Measurements from ENCODE around the gene PPP1R3E. TPM values are rescaled to one million over a fixed set of nuclear protein-coding genes. Genes with fewer than 3 reads are reported as not detected.

The PPP1R3E gene
- total and polyA plus RNA-seq, 2 of the 13 experiments (the other 11 are each of a cell fraction or from before 2014, with no cell fraction given), result 16.5 to 26.5 TPM

DNA sequence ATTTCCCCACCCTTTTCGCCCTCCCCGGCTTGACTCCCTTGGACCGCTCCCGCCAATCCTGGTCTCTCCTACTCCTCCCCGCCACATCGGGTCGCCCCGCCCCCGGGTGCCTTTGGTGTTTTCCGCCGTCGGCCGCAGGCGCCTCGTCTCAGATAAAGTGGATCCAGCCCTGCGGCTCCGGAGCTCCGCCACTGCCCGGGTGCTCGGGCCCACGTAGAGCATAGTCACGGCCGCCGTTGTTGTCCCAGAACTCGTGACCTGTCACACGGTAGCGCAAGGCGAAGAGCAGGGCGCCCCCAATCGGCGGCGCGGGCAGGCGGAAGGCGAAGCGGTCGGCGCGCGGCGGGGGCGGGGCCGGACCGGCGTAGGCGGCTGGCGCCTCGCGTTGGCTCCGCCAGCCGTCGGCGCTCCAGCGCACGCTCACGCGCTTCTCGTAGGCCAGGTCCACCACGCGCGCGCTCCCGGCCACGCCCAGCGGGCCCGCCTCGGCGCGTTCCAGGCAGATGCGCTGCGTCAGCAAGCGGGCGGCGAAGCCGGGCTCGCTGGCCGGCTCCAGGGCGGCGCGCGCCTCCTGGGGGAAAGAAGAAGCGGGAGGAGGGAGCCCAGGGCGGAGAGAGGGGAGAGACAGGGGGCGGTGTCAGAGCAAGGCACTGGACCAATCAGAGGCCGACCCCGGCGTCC, 1.2 kb downstream of the PPP1R3E start (continued):
- no peak for TF ChIP-seq ZNF207 (IDR thresholded peaks at IDR 0.05; ENCODE audit: borderline replicate concordance)
- TF ChIP-seq HOXA7 (CRISPR knock-in tag; IDR thresholded peaks at IDR 0.05), result no peak
- TF ChIP-seq KDM2A (CRISPR knock-in tag; IDR thresholded peaks at IDR 0.05; ENCODE audit: borderline replicate concordance, low read depth), result peak; percentile 94
- TF ChIP-seq FOXM1 (CRISPR knock-in tag; IDR thresholded peaks at IDR 0.05), result no peak
- peak; percentile 19; the same call in 1 of the 2 replicates for TF ChIP-seq ZNF609 (CRISPR knock-in tag; IDR thresholded peaks at IDR 0.05; ENCODE audit: borderline replicate concordance)
- TF ChIP-seq EZH2 (conservative IDR thresholded peaks at IDR 0.05; ENCODE audit: low read depth, low read length), result no peak
- TF ChIP-seq ELF3 (CRISPR knock-in tag; IDR thresholded peaks at IDR 0.05), result peak; percentile 99
- peak; percentile 89; the same call in 1 of the 2 replicates for TF ChIP-seq ZNF232 (CRISPR knock-in tag; IDR thresholded peaks at IDR 0.05; ENCODE audit: borderline replicate concordance)
- no peak for TF ChIP-seq REL (CRISPR knock-in tag; conservative IDR thresholded peaks at IDR 0.05)
- TF ChIP-seq ZNF180 (CRISPR knock-in tag; IDR thresholded peaks at IDR 0.05; ENCODE audit: borderline replicate concordance, low read depth), result no peak; the same call in 1 of the 2 replicates
- TF ChIP-seq ZNF143 (CRISPR knock-in tag; IDR thresholded peaks at IDR 0.05), result peak; percentile 43; the same call in 1 of the 2 replicates
- TF ChIP-seq HNF1A (IDR thresholded peaks at IDR 0.05; ENCODE audit: low read depth), result peak; percentile 50; the same call in 1 of the 2 replicates
- no peak for TF ChIP-seq HNF1A (CRISPR knock-in tag; IDR thresholded peaks at IDR 0.05; ENCODE audit: borderline replicate concordance)
- no peak; the same call in none of the 2 replicates for TF ChIP-seq ZKSCAN1 (IDR thresholded peaks at IDR 0.05; ENCODE audit: low read length)
- peak; percentile 93 for TF ChIP-seq ZSCAN21 (CRISPR knock-in tag; IDR thresholded peaks at IDR 0.05; ENCODE audit: borderline replicate concordance)
- TF ChIP-seq AKAP8 (CRISPR knock-in tag; IDR thresholded peaks at IDR 0.05), result peak; percentile 86
- no peak for TF ChIP-seq ZNF550 (CRISPR knock-in tag; IDR thresholded peaks at IDR 0.05; ENCODE audit: borderline replicate concordance)
- peak; percentile 22; the same call in 1 of the 2 replicates for TF ChIP-seq TOE1 (CRISPR knock-in tag; IDR thresholded peaks at IDR 0.05)
- TF ChIP-seq, protein P1, sequence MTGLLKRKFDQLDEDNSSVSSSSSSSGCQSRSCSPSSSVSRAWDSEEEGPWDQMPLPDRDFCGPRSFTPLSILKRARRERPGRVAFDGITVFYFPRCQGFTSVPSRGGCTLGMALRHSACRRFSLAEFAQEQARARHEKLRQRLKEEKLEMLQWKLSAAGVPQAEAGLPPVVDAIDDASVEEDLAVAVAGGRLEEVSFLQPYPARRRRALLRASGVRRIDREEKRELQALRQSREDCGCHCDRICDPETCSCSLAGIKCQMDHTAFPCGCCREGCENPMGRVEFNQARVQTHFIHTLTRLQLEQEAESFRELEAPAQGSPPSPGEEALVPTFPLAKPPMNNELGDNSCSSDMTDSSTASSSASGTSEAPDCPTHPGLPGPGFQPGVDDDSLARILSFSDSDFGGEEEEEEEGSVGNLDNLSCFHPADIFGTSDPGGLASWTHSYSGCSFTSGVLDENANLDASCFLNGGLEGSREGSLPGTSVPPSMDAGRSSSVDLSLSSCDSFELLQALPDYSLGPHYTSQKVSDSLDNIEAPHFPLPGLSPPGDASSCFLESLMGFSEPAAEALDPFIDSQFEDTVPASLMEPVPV (CRISPR knock-in tag; IDR thresholded peaks at IDR 0.05), result peak; percentile 77
